Suprapubic skin (tissue), 4 donors: Measurements from ENCODE around the gene ACSF2.

Experiments
- EP300 ChIP-seq: sonication (generic); formaldehyde crosslinking; IDR thresholded peaks from one replicate; pipeline ENCODE4 v1.6.1; 2017; ENCODE audit warnings: antibody characterized with exemption
- POLR2A ChIP-seq, 2 donors: fragments of 450-650 bp; IDR thresholded peaks; one replicate each; pipeline ENCODE4 v1.6.1; 2017; ENCODE audit warnings: antibody characterized with exemption in 2 of 2, mild to moderate bottlenecking in 2 of 2, moderate library complexity in 2 of 2
- POLR2AphosphoS5 ChIP-seq, 3 donors: sonication (generic); formaldehyde crosslinking; IDR thresholded peaks; one replicate each; pipeline ENCODE4 v1.6.1; 2017; ENCODE audit warnings: antibody characterized with exemption in 3 of 3
- TF ChIP-seq, protein P1 (sequence below), 2 donors: fragments of 200-600 bp in 1 of 2; fragments of 450-650 bp in 1 of 2; sonication (generic) in 1 of 2; IDR thresholded peaks; one replicate each; pipeline ENCODE4 v1.5.1; 2016 to 2019; ENCODE audit warnings: antibody characterized with exemption in 2 of 2, mild to moderate bottlenecking in 1 of 2, moderate library complexity in 1 of 2

DNA sequence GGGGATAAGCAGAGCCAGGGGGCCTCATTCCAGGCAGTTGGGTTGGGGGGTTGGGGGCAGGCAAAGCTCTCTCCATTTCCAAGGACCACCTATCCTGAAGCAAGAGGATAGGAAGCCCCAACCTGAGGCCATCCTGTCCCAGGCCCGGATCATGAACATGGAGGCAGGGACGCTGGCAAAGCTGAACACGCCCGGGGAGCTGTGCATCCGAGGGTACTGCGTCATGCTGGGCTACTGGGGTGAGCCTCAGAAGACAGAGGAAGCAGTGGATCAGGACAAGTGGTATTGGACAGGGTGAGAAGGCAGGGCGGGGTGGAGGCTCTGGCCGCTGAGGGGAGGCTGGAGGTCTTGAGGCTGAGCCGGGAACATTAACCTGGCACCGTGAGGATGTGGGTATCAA, 46.3 kb downstream of the ACSF2 start:
- TF ChIP-seq POLR2AphosphoS5 (IDR thresholded peaks at IDR 0.05) (no peak), POLR2A (IDR thresholded peaks at IDR 0.05) (no peak), EP300 (no peak)
- TF ChIP-seq, protein P1, sequence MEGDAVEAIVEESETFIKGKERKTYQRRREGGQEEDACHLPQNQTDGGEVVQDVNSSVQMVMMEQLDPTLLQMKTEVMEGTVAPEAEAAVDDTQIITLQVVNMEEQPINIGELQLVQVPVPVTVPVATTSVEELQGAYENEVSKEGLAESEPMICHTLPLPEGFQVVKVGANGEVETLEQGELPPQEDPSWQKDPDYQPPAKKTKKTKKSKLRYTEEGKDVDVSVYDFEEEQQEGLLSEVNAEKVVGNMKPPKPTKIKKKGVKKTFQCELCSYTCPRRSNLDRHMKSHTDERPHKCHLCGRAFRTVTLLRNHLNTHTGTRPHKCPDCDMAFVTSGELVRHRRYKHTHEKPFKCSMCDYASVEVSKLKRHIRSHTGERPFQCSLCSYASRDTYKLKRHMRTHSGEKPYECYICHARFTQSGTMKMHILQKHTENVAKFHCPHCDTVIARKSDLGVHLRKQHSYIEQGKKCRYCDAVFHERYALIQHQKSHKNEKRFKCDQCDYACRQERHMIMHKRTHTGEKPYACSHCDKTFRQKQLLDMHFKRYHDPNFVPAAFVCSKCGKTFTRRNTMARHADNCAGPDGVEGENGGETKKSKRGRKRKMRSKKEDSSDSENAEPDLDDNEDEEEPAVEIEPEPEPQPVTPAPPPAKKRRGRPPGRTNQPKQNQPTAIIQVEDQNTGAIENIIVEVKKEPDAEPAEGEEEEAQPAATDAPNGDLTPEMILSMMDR (IDR thresholded peaks at IDR 0.05), result no peak
